Spinal cord (tissue), 10 donors: Measurements from ENCODE around the gene NCAN. TPM values are rescaled to one million over a fixed set of nuclear protein-coding genes. Genes with fewer than 3 reads are reported as not detected.
"Not testable (repeated sequence)": the region's sequence is repeated elsewhere in the genome, so short reads cannot be mapped to it uniquely, and the experiment has no call there.

Experiments
- DNase-seq, 6 donors: peaks; one replicate each; pipeline versions ENCODE4 v3.0.0 to v3.0.0-alpha.2; 2013 to 2015; ENCODE audit warnings: low spot score in 6 of 6, low read depth in 4 of 6
- H3K27ac ChIP-seq: one replicate; pipeline ENCODE4 v1.5.1; 2013; ENCODE audit warnings: low read depth, low read length, control low read depth
- H3K27me3 ChIP-seq: one replicate; pipeline ENCODE4 v1.6.1; 2013; ENCODE audit warnings: low read length; ENCODE audit not compliant: control insufficient read depth, insufficient read depth
- H3K36me3 ChIP-seq: one replicate; pipeline ENCODE4 v1.6.1; 2013; ENCODE audit warnings: low read length; ENCODE audit not compliant: control insufficient read depth, insufficient read depth
- H3K4me1 ChIP-seq: one replicate; pipeline ENCODE4 v1.6.1; 2013; ENCODE audit warnings: low read length; ENCODE audit not compliant: control insufficient read depth, insufficient read depth
- H3K4me3 ChIP-seq: one replicate; pipeline ENCODE4 v1.5.1; 2013; ENCODE audit warnings: low read depth, low read length, control low read depth
- H3K9me3 ChIP-seq: one replicate; pipeline ENCODE4 v1.6.1; 2013; ENCODE audit warnings: low read length; ENCODE audit not compliant: control insufficient read depth, insufficient read depth
- WGBS: methylation state at CpG from one replicate; pipeline ENCODE4 v1.1.5; 2013; ENCODE audit warnings: missing lambda C conversion rate; ENCODE audit not compliant: insufficient coverage; 5-methylcytosine and 5-hydroxymethylcytosine counted together
- polyA plus RNA-seq, 2 donors: library from polyadenylated mRNA; unstranded; fragments of 120-200 nt; gene quantifications; one replicate each; pipeline ENCODE4 v1.2.1, GENCODE V29; 2013; ENCODE audit not compliant: insufficient read length in 2 of 2
- total RNA-seq, 2 donors: library from RNA; depleted of rRNA in 1 of 2; stranded (reverse); fragments of 120-200 nt in 1 of 2; fragments of >200 nt in 1 of 2; gene quantifications; one replicate each; pipeline versions ENCODE4 v1.2.3 to v1.2.4, GENCODE V29; 2013 to 2014
- donor health status: healthy.

NCAN gene
- total and polyA plus RNA-seq, 4 donors = 135 to 623 (median 338) TPM

DNA sequence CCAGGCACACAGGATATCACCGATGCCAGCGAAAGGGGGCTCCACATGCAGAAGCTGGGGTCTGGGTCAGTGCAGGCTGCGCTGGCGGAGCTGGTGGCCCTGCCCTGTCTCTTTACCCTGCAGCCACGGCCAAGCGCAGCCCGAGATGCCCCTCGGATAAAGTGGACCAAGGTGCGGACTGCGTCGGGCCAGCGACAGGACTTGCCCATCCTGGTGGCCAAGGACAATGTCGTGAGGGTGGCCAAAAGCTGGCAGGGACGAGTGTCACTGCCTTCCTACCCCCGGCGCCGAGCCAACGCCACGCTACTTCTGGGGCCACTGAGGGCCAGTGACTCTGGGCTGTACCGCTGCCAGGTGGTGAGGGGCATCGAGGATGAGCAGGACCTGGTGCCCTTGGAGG lies 7.2 kb downstream of the NCAN start:
- 87% methylated on average over 21 of the region's 21 CpGs for WGBS

DNA sequence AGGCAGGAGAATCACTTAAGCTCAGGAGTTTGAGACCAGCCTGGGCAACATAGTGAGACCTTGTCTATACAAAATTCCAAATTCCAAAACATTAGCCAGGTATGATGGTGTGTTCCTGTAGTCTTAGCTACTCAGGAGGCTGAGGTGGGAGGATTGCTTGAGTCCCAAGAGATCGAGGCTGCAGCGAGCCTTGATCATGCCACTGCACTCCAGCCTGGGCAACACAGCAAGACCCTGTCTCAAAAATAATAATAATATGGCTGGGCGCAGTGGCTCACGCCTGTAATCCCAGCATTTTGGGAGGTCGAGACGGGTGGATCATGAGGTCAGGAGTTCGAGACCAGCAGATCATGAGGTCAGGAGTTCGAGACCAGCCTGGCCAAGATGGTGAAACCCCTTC lies 9.2 kb downstream of the NCAN start:
- not testable (repeated sequence) for DNase-seq, H3K9me3 ChIP-seq, H3K4me3 ChIP-seq, H3K27ac ChIP-seq, H3K27me3 ChIP-seq
- Histone ChIP-seq H3K4me1 (peaks cover 12% of the 10 kb centered on the region), H3K36me3 (peaks cover 87% of the 10 kb centered on the region)
- WGBS = 100% methylated on average over 7 of the region's 8 CpGs

More for the DNA sequence above, 7.2 kb downstream of the NCAN start:
- no peaks in the 10 kb centered on the region for H3K9me3 ChIP-seq
- peaks cover 78% of the 10 kb centered on the region for H3K36me3 ChIP-seq
- no peaks in the 10 kb centered on the region for H3K27me3 ChIP-seq
- H3K4me1 ChIP-seq = peaks cover 26% of the 10 kb centered on the region
- H3K4me3 ChIP-seq = no peak overlapping the region
- H3K27ac ChIP-seq = no peak overlapping the region
- DNase-seq = no peak

GRCh38 chr19:19223060-19223459 lies 11.3 kb downstream of the NCAN start:
- DNase-seq = no peak
- no peak overlapping the region for H3K4me3 ChIP-seq
- no peaks in the 10 kb centered on the region for H3K9me3 ChIP-seq
- peaks cover 92% of the 10 kb centered on the region for H3K36me3 ChIP-seq
- WGBS = 76% methylated on average over 2 of the region's 5 CpGs
- no peaks in the 10 kb centered on the region for H3K27me3 ChIP-seq
- H3K27ac ChIP-seq = no peak overlapping the region
- peaks cover 6% of the 10 kb centered on the region for H3K4me1 ChIP-seq

- Histone ChIP-seq H3K4me3 (no peak overlapping the region), H3K9me3 (no peaks in the 10 kb centered on the region), H3K27ac (no peak overlapping the region), H3K27me3 (no peaks in the 10 kb centered on the region), H3K36me3 (peaks cover 92% of the 10 kb centered on the region), H3K4me1 (peaks cover 11% of the 10 kb centered on the region)
- DNase-seq = no peak
- 90% methylated on average over 2 of the region's 6 CpGs for WGBS
Measured at GRCh38 chr19:19223636-19224035, 11.9 kb downstream of the NCAN start.

GRCh38 chr19:19224150-19224851 lies 12.5 kb downstream of the NCAN start:
- no peaks in the 10 kb centered on the region for H3K27me3 ChIP-seq
- 81% methylated on average over 10 of the region's 17 CpGs for WGBS
- no peak overlapping the region for H3K4me3 ChIP-seq
- no peak overlapping the region for H3K27ac ChIP-seq
- H3K36me3 ChIP-seq = peaks cover 91% of the 10 kb centered on the region
- DNase-seq = no peak
- H3K4me1 ChIP-seq = peaks cover 11% of the 10 kb centered on the region
- H3K9me3 ChIP-seq = no peaks in the 10 kb centered on the region

DNA sequence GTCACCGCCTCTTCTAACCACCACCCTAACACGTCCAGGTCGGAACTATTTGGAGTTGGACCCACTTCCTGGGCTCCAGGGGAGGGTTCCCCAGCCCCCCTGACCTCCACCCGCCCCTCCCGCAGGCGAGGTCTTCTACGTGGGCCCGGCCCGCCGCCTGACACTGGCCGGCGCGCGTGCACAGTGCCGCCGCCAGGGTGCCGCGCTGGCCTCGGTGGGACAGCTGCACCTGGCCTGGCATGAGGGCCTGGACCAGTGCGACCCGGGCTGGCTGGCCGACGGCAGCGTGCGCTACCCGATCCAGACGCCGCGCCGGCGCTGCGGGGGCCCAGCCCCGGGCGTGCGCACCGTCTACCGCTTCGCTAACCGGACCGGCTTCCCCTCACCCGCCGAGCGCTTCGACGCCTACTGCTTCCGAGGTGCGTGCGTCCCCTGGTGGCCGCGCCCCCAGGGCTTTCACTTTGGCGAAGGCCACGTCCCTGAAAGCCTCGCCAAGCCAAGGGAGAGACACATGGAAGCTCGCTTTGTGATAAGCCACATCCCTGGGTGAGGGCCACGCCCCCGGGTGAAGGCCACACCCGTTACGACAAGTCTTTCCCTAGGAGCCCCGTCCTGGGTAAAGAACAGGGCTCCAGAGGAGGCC lies 13.2 kb downstream of the NCAN start:
- Histone ChIP-seq H3K4me1 (peaks cover 11% of the 10 kb centered on the region), H3K9me3 (no peaks in the 10 kb centered on the region), H3K27me3 (no peaks in the 10 kb centered on the region), H3K4me3 (no peak overlapping the region), H3K36me3 (peaks cover 92% of the 10 kb centered on the region), H3K27ac (no peak overlapping the region)
- DNase-seq = peak in 1 of 6 donors; percentile 55
- WGBS = 17% methylated on average over 57 of the region's 59 CpGs

GRCh38 chr19:19226204-19226603 lies 14.4 kb downstream of the NCAN start:
- no peaks in the 10 kb centered on the region for H3K27me3 ChIP-seq
- WGBS = no CpG with 5 or more reads among the region's 5 CpGs
- H3K36me3 ChIP-seq = peaks cover 96% of the 10 kb centered on the region
- H3K4me1 ChIP-seq = peaks cover 11% of the 10 kb centered on the region
- H3K9me3 ChIP-seq = no peaks in the 10 kb centered on the region
- DNase-seq = no peak
- H3K4me3 ChIP-seq = no peak overlapping the region
- H3K27ac ChIP-seq = no peak overlapping the region

- H3K4me3 ChIP-seq = no peak overlapping the region
- peaks cover 11% of the 10 kb centered on the region for H3K4me1 ChIP-seq
- H3K27ac ChIP-seq = no peak overlapping the region
- no peak for DNase-seq
- 66% methylated on average over 10 of the region's 10 CpGs for WGBS
- H3K9me3 ChIP-seq = no peaks in the 10 kb centered on the region
- H3K36me3 ChIP-seq = peaks cover 96% of the 10 kb centered on the region
- H3K27me3 ChIP-seq = no peaks in the 10 kb centered on the region
Measured at GRCh38 chr19:19226663-19227062, 14.9 kb downstream of the NCAN start.

- H3K27ac ChIP-seq = no peak overlapping the region
- no peak overlapping the region for H3K4me3 ChIP-seq
- H3K27me3 ChIP-seq = no peaks in the 10 kb centered on the region
- no peaks in the 10 kb centered on the region for H3K9me3 ChIP-seq
- H3K4me1 ChIP-seq = peaks cover 13% of the 10 kb centered on the region
- no peak for DNase-seq
- WGBS = 85% methylated on average over 4 of the region's 4 CpGs
- peaks cover 99% of the 10 kb centered on the region for H3K36me3 ChIP-seq
Measured at GRCh38 chr19:19227217-19227616, 15.5 kb downstream of the NCAN start.

DNA sequence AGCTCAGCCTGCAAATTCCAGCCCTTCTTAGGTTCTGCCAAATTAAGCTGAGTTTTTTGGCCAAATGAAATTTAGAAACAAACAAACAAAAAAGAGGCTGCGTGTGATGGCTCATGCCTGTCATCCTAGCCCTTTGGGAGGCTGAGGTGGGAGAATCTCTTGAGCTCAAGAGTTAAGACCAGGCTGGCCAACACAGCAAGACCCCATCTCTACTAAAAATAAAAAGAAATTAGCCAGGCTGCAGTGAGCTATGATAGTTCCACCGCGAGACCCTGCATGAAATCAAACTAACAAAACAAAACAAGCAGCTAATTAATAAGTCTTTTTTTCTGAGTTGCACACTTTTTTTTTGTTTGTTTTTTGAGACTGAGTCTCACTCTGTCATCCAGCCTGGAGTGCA lies 17.9 kb downstream of the NCAN start:
- no peak for DNase-seq
- Histone ChIP-seq H3K4me1 (peaks cover 12% of the 10 kb centered on the region), H3K9me3 (peaks cover 4% of the 10 kb centered on the region), H3K4me3 (no peak overlapping the region), H3K27ac (no peak overlapping the region), H3K36me3 (peaks cover 93% of the 10 kb centered on the region), H3K27me3 (no peaks in the 10 kb centered on the region)
- no CpG with 5 or more reads among the region's 3 CpGs for WGBS
